Tibial nerve (tissue), 4 donors: ENCODE data around the gene BRI3.

Experiments used
- EP300 ChIP-seq, 2 donors: sonication (generic); formaldehyde crosslinking; IDR thresholded peaks; one replicate each; pipeline ENCODE4 v1.6.1; 2017; ENCODE audit warnings: antibody characterized with exemption in 2 of 2, mild to moderate bottlenecking in 1 of 2
- POLR2A ChIP-seq, 2 donors: fragments of 450-650 bp; IDR thresholded peaks; one replicate each; pipeline ENCODE4 v1.6.1; 2017; ENCODE audit warnings: antibody characterized with exemption in 2 of 2, mild to moderate bottlenecking in 2 of 2, moderate library complexity in 2 of 2
- TF ChIP-seq, protein P1 (sequence below), 5 experiments: fragments of 200-600 bp in 3 of 5; fragments of 450-650 bp in 2 of 5; sonication (generic) in 3 of 5; IDR thresholded peaks; one replicate each; pipeline ENCODE4 v1.5.1; 2016 to 2019; ENCODE audit warnings: antibody characterized with exemption in 5 of 5, mild to moderate bottlenecking in 3 of 5, moderate library complexity in 2 of 5

DNA sequence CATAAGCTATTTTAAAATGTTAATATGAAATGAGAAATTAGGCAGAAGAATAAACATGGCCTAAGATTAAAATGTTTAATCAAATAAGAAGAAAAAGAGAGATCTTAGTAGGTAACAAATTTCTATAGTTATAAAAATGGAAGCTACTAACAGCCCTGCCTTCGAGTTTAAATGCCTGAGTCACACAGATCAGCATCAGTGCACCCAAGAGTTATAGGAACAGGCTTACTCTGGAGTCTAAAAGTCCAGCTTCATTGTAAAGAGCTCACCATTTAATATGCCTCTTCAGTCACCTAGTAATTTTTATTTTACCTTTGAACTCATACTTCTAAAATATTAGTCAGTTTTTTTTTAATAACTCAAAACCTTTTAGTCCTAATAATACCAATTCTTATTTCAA lies 52.6 kb downstream of the BRI3 start:
- TF ChIP-seq EP300 (IDR thresholded peaks at IDR 0.05) (no peak), POLR2A (IDR thresholded peaks at IDR 0.05) (no peak)
- TF ChIP-seq, protein P1, sequence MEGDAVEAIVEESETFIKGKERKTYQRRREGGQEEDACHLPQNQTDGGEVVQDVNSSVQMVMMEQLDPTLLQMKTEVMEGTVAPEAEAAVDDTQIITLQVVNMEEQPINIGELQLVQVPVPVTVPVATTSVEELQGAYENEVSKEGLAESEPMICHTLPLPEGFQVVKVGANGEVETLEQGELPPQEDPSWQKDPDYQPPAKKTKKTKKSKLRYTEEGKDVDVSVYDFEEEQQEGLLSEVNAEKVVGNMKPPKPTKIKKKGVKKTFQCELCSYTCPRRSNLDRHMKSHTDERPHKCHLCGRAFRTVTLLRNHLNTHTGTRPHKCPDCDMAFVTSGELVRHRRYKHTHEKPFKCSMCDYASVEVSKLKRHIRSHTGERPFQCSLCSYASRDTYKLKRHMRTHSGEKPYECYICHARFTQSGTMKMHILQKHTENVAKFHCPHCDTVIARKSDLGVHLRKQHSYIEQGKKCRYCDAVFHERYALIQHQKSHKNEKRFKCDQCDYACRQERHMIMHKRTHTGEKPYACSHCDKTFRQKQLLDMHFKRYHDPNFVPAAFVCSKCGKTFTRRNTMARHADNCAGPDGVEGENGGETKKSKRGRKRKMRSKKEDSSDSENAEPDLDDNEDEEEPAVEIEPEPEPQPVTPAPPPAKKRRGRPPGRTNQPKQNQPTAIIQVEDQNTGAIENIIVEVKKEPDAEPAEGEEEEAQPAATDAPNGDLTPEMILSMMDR (IDR thresholded peaks at IDR 0.05) = no peak
